GM12873 (cell line): ENCODE data around the gene TPRG1L.

Experiments
- CTCF ChIP-seq: IDR thresholded peaks from 2 replicates; pipeline ENCODE4 v1.5.1; 2012; ENCODE audit warnings: low read depth, mild to moderate bottlenecking, moderate library complexity, low read length, control low read depth; ENCODE audit not compliant: insufficient read depth; ENCODE audit errors: missing control alignments

Gene TPRG1L

GRCh38 chr1:3597599-3597964 lies 27.2 kb upstream of the TPRG1L start:
- TF ChIP-seq CTCF: no peak

- no peak for TF ChIP-seq CTCF
These were observed 26.7 kb upstream of the TPRG1L start for GRCh38 chr1:3598051-3598491.

GRCh38 chr1:3598522-3599285 lies 26.1 kb upstream of the TPRG1L start:
- no peak for TF ChIP-seq CTCF

- TF ChIP-seq CTCF: no peak
These were observed 25.5 kb upstream of the TPRG1L start for GRCh38 chr1:3599286-3599811.

GRCh38 chr1:3599816-3600215 lies 25.0 kb upstream of the TPRG1L start:
- no peak for TF ChIP-seq CTCF

- TF ChIP-seq CTCF: no peak
These were observed 24.5 kb upstream of the TPRG1L start for GRCh38 chr1:3600354-3600753.

GRCh38 chr1:3601743-3602142 lies 23.1 kb upstream of the TPRG1L start:
- TF ChIP-seq CTCF: no peak
